PFSK-1 (cell line): ENCODE measurements around the gene E2F4.

ENCODE experiments used
- FOXP2 ChIP-seq: optimal IDR thresholded peaks from 2 replicates; pipeline ENCODE3; 2011; ENCODE audit warnings: borderline replicate concordance, control low read depth, inconsistent platforms; ENCODE audit not compliant: insufficient read depth; ENCODE audit errors: extremely low read length, extremely low read depth
- POLR2AphosphoS5 ChIP-seq: IDR thresholded peaks from 2 replicates; pipeline ENCODE4 v1.6.1; 2012; ENCODE audit warnings: low read depth, mild to moderate bottlenecking, control low read depth, low read length, moderate library complexity
- SIN3A ChIP-seq: IDR thresholded peaks from 2 replicates; pipeline ENCODE4 v1.6.1; 2012; ENCODE audit warnings: mild to moderate bottlenecking, low read length, moderate library complexity, borderline replicate concordance; ENCODE audit not compliant: insufficient read depth
- TAF1 ChIP-seq: IDR thresholded peaks from 2 replicates; pipeline ENCODE4 v1.6.1; 2012; ENCODE audit warnings: low read length, control low read depth, borderline replicate concordance; ENCODE audit not compliant: insufficient read depth
- TF ChIP-seq, protein P1 (sequence below), 2 experiments: IDR thresholded peaks; 2 replicates each; pipeline versions ENCODE4 v1.6.1 to v1.8.0; 2011 to 2012; ENCODE audit warnings: low read depth in 2 of 2, low read length in 2 of 2, control low read depth in 1 of 2, inconsistent platforms in 1 of 2, mild to moderate bottlenecking in 1 of 2, moderate library complexity in 1 of 2; ENCODE audit not compliant: insufficient read depth in 1 of 2

GRCh38 chr16:67149276-67150046 lies 42.5 kb upstream of the E2F4 start:
- TF ChIP-seq POLR2AphosphoS5: no peak
- no peak for TF ChIP-seq TAF1
- TF ChIP-seq, protein P1, sequence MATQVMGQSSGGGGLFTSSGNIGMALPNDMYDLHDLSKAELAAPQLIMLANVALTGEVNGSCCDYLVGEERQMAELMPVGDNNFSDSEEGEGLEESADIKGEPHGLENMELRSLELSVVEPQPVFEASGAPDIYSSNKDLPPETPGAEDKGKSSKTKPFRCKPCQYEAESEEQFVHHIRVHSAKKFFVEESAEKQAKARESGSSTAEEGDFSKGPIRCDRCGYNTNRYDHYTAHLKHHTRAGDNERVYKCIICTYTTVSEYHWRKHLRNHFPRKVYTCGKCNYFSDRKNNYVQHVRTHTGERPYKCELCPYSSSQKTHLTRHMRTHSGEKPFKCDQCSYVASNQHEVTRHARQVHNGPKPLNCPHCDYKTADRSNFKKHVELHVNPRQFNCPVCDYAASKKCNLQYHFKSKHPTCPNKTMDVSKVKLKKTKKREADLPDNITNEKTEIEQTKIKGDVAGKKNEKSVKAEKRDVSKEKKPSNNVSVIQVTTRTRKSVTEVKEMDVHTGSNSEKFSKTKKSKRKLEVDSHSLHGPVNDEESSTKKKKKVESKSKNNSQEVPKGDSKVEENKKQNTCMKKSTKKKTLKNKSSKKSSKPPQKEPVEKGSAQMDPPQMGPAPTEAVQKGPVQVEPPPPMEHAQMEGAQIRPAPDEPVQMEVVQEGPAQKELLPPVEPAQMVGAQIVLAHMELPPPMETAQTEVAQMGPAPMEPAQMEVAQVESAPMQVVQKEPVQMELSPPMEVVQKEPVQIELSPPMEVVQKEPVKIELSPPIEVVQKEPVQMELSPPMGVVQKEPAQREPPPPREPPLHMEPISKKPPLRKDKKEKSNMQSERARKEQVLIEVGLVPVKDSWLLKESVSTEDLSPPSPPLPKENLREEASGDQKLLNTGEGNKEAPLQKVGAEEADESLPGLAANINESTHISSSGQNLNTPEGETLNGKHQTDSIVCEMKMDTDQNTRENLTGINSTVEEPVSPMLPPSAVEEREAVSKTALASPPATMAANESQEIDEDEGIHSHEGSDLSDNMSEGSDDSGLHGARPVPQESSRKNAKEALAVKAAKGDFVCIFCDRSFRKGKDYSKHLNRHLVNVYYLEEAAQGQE (IDR thresholded peaks at IDR 0.05; ENCODE audit: insufficient read depth in 1 of 2, low read depth in 2 of 2, low read length in 2 of 2): no peak
- TF ChIP-seq SIN3A: no peak
- TF ChIP-seq FOXP2: no peak
